HL-60 (cell line): ENCODE measurements around the gene HDGFL2.

Experiments used
- DNase-seq, 2 experiments: peaks; one replicate each; pipeline ENCODE4 v3.0.0-alpha.2; 2010 to 2020; ENCODE audit warnings: low read depth in 1 of 2, low spot score in 1 of 2
- H3K27ac ChIP-seq: fragments of 250-450 bp; sonication (Bioruptor Pico); replicated peaks from 2 replicates; pipeline ENCODE4 v1.5.1; 2020; ENCODE audit warnings: mild to moderate bottlenecking, moderate library complexity
- H3K27me3 ChIP-seq: fragments of 250-450 bp; sonication (Bioruptor Pico); 2 replicates; pipeline ENCODE4 v1.5.1; 2021; ENCODE audit warnings: mild to moderate bottlenecking, moderate library complexity; ENCODE audit not compliant: insufficient read depth, poor library complexity, severe bottlenecking
- H3K4me3 ChIP-seq: replicated peaks from 2 replicates; pipeline ENCODE4 v1.5.1; 2011; ENCODE audit warnings: mild to moderate bottlenecking, control low read depth, low read length; ENCODE audit not compliant: insufficient read depth
- GABPA ChIP-seq: IDR thresholded peaks from 2 replicates; pipeline ENCODE4 v1.6.1; 2012; ENCODE audit warnings: low read depth
- POLR2AphosphoS5 ChIP-seq: IDR thresholded peaks from 2 replicates; pipeline ENCODE4 v1.6.1; 2012; ENCODE audit warnings: low read depth
- SPI1 ChIP-seq: IDR thresholded peaks from 2 replicates; pipeline ENCODE4 v1.6.1; 2012; ENCODE audit warnings: low read depth, mild to moderate bottlenecking, borderline replicate concordance
- TF ChIP-seq, protein P1 (sequence below): IDR thresholded peaks from one replicate; pipeline ENCODE4 v1.5.1; 2011; ENCODE audit warnings: low read length, control low read depth, inconsistent platforms; ENCODE audit not compliant: insufficient read depth
- TF ChIP-seq, protein P2 (sequence below): IDR thresholded peaks from 2 replicates; pipeline ENCODE4 v1.6.1; 2012; ENCODE audit warnings: low read depth; ENCODE audit not compliant: insufficient replicate concordance

HDGFL2 gene

DNA sequence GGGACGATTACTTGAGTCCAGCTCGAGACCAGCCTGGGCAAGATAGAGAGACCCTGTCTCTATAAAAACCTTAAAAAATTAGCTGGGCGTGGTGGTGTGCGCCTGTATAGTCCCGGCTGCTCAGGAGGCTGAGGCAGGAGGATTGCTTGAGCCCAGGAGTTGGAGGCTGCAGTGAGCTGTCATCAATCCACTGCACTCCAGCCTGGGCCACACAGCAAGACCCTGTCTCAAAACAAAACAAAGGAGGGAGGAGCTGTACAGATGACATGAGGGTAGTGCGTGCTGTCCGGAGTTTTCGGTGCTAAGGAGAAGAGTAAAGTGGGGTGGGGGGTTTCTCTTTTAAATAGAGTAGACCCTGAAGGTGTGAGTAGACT, 22.6 kb downstream of the HDGFL2 start:
- DNase-seq = no peak
- Histone ChIP-seq H3K4me3 (no peak overlapping the region), H3K27me3 (no peaks in the 10 kb centered on the region), H3K27ac (no peak overlapping the region)
- no peak for TF ChIP-seq GABPA
- TF ChIP-seq, protein P1, sequence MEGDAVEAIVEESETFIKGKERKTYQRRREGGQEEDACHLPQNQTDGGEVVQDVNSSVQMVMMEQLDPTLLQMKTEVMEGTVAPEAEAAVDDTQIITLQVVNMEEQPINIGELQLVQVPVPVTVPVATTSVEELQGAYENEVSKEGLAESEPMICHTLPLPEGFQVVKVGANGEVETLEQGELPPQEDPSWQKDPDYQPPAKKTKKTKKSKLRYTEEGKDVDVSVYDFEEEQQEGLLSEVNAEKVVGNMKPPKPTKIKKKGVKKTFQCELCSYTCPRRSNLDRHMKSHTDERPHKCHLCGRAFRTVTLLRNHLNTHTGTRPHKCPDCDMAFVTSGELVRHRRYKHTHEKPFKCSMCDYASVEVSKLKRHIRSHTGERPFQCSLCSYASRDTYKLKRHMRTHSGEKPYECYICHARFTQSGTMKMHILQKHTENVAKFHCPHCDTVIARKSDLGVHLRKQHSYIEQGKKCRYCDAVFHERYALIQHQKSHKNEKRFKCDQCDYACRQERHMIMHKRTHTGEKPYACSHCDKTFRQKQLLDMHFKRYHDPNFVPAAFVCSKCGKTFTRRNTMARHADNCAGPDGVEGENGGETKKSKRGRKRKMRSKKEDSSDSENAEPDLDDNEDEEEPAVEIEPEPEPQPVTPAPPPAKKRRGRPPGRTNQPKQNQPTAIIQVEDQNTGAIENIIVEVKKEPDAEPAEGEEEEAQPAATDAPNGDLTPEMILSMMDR = no peak
- TF ChIP-seq, protein P2, sequence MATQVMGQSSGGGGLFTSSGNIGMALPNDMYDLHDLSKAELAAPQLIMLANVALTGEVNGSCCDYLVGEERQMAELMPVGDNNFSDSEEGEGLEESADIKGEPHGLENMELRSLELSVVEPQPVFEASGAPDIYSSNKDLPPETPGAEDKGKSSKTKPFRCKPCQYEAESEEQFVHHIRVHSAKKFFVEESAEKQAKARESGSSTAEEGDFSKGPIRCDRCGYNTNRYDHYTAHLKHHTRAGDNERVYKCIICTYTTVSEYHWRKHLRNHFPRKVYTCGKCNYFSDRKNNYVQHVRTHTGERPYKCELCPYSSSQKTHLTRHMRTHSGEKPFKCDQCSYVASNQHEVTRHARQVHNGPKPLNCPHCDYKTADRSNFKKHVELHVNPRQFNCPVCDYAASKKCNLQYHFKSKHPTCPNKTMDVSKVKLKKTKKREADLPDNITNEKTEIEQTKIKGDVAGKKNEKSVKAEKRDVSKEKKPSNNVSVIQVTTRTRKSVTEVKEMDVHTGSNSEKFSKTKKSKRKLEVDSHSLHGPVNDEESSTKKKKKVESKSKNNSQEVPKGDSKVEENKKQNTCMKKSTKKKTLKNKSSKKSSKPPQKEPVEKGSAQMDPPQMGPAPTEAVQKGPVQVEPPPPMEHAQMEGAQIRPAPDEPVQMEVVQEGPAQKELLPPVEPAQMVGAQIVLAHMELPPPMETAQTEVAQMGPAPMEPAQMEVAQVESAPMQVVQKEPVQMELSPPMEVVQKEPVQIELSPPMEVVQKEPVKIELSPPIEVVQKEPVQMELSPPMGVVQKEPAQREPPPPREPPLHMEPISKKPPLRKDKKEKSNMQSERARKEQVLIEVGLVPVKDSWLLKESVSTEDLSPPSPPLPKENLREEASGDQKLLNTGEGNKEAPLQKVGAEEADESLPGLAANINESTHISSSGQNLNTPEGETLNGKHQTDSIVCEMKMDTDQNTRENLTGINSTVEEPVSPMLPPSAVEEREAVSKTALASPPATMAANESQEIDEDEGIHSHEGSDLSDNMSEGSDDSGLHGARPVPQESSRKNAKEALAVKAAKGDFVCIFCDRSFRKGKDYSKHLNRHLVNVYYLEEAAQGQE = no peak
- no peak for TF ChIP-seq SPI1
- no peak for TF ChIP-seq POLR2AphosphoS5

DNA sequence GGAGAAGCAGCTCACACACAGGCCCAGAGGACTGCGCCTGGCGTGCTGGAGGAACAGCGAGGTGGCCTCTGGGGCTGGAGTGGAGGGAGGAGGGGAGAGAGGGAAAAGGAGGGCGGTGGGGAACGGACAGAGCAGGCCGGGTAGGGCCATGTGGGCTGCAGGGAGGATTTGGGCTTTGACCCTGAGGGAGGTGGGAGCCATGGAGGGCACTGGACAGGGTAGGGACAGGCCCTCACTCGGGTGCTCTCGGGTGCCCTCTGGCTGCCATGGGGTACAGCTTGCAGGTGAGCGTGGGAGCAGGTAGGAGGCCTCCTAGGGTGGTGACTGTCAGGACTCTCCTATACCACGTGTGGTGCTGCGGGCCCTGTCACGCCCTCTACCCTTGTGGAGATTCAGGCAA, 23.4 kb downstream of the HDGFL2 start:
- no peak for DNase-seq
- Histone ChIP-seq H3K27ac (no peak overlapping the region), H3K4me3 (no peak overlapping the region), H3K27me3 (no peaks in the 10 kb centered on the region)
- no peak for TF ChIP-seq POLR2AphosphoS5
- TF ChIP-seq, protein P2 = no peak
- TF ChIP-seq GABPA = no peak
- TF ChIP-seq, protein P1 = no peak
- TF ChIP-seq SPI1 = no peak

DNA sequence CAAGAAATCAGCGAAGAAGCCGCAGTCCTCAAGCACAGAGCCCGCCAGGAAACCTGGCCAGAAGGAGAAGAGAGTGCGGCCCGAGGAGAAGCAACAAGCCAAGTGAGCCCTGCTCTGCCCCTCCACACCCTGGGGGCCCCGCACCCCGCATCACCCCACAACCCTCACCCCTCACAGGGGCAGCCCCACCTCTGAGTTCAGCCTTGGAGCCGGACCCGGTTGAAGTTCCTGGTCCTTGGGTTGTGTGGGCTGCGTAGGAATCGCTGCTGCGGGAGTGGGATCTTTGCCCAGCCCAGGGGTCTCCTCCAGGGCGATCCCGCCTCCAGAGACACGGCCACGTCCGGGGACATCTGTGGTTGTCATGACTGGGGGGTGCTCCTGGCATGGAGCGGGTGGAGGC, 24.2 kb downstream of the HDGFL2 start:
- no peak for DNase-seq
- no peak overlapping the region for H3K27ac ChIP-seq
- H3K4me3 ChIP-seq = no peak overlapping the region
- no peaks in the 10 kb centered on the region for H3K27me3 ChIP-seq
- TF ChIP-seq POLR2AphosphoS5 (no peak), GABPA (no peak), SPI1 (no peak)
- TF ChIP-seq, protein P1 = no peak
- TF ChIP-seq, protein P2 = no peak
